Upper lobe of right lung (tissue), 1 donor: ENCODE data around the gene GRIA1. TPM values are rescaled to one million over a fixed set of nuclear protein-coding genes. Genes with fewer than 3 reads are reported as not detected.

Source experiments
- ATAC-seq: fragments of 200-7000 bp; cut with Tn5 transposase; one replicate; pipeline ENCODE4 v1.9.1; 2020; ENCODE audit warnings: mild to moderate bottlenecking, moderate library complexity
- DNase-seq: peaks from one replicate; pipeline ENCODE4 v3.0.0-alpha.2; 2020
- H3K27ac ChIP-seq: fragments of 200-600 bp; one replicate; pipeline ENCODE4 v1.8.0; 2022
- H3K27me3 ChIP-seq: fragments of 200-600 bp; one replicate; pipeline ENCODE4 v1.8.0; 2022; ENCODE audit warnings: mild to moderate bottlenecking
- H3K36me3 ChIP-seq: fragments of 200-600 bp; one replicate; pipeline ENCODE4 v1.8.0; 2022
- H3K4me1 ChIP-seq: fragments of 200-600 bp; one replicate; pipeline ENCODE4 v1.8.0; 2022
- H3K4me3 ChIP-seq: fragments of 200-600 bp; one replicate; pipeline ENCODE4 v1.8.0; 2022; ENCODE audit warnings: mild to moderate bottlenecking
- H3K9me3 ChIP-seq: fragments of 200-600 bp; one replicate; pipeline ENCODE4 v1.8.0; 2022
- CTCF ChIP-seq: fragments of 200-600 bp; IDR thresholded peaks from one replicate; pipeline ENCODE4 v1.8.0; 2022; ENCODE audit warnings: antibody characterized with exemption
- intact Hi-C: fragments of 100-400 bp; cut with DNase I; formaldehyde crosslinking; loops from one replicate; pipeline ENCODE4 v1.11.0; 2022
- total RNA-seq: library from RNA; stranded (reverse); fragmentation: NEBNext Ultra II Directional; extraction: Animal tissue kit (Norgen Biotek cat#: 25700); gene quantifications from one replicate; pipeline ENCODE4 v1.2.1, GENCODE V29; 2021
- donor health status: DM: no; HTN: yes; CAD: no; lungs with severe emphysema.

GRIA1 gene
- total RNA-seq, 1 donor from 2014 or later = 21.9 TPM

GRCh38 chr5:153619771-153620170 is 129.3 kb downstream of the GRIA1 start:
- intact Hi-C loops = no loop called here
- H3K9me3 ChIP-seq = no peaks in the 10 kb centered on the region
- no peak for TF ChIP-seq CTCF
- H3K27me3 ChIP-seq = no peaks in the 10 kb centered on the region
- no peaks in the 10 kb centered on the region for H3K4me1 ChIP-seq
- H3K4me3 ChIP-seq = no peak overlapping the region
- H3K36me3 ChIP-seq = no peaks in the 10 kb centered on the region
- ATAC-seq = peak; percentile 81
- no peak for DNase-seq
- no peak overlapping the region for H3K27ac ChIP-seq

- intact Hi-C loops = no loop called here
- ATAC-seq (no peak), DNase-seq (no peak)
- Histone ChIP-seq H3K27me3 (no peaks in the 10 kb centered on the region), H3K27ac (no peak overlapping the region), H3K4me3 (no peak overlapping the region), H3K9me3 (no peaks in the 10 kb centered on the region), H3K36me3 (no peaks in the 10 kb centered on the region), H3K4me1 (peaks cover under 1% of the 10 kb centered on the region)
- no peak for TF ChIP-seq CTCF
These were observed 132.7 kb downstream of the GRIA1 start for GRCh38 chr5:153623124-153623523.

GRCh38 chr5:153623751-153624450 is 133.4 kb downstream of the GRIA1 start:
- Histone ChIP-seq H3K4me3 (no peak overlapping the region), H3K9me3 (no peaks in the 10 kb centered on the region), H3K27ac (no peak overlapping the region), H3K36me3 (no peaks in the 10 kb centered on the region), H3K27me3 (no peaks in the 10 kb centered on the region), H3K4me1 (peaks cover 9% of the 10 kb centered on the region)
- ATAC-seq = no peak
- DNase-seq = no peak
- intact Hi-C loops = no loop called here
- TF ChIP-seq CTCF = no peak

- ATAC-seq (no peak), DNase-seq (no peak)
- H3K36me3 ChIP-seq = no peaks in the 10 kb centered on the region
- intact Hi-C loops = no loop called here
- H3K27me3 ChIP-seq = no peaks in the 10 kb centered on the region
- peaks cover 14% of the 10 kb centered on the region for H3K4me1 ChIP-seq
- H3K9me3 ChIP-seq = no peaks in the 10 kb centered on the region
- no peak overlapping the region for H3K4me3 ChIP-seq
- H3K27ac ChIP-seq = no peak overlapping the region
- TF ChIP-seq CTCF = no peak
These were observed 133.9 kb downstream of the GRIA1 start for GRCh38 chr5:153624451-153624765.

GRCh38 chr5:153625826-153626354 is 135.4 kb downstream of the GRIA1 start:
- Histone ChIP-seq H3K4me3 (no peak overlapping the region), H3K36me3 (no peaks in the 10 kb centered on the region), H3K4me1 (peaks cover 14% of the 10 kb centered on the region), H3K9me3 (no peaks in the 10 kb centered on the region), H3K27me3 (no peaks in the 10 kb centered on the region), H3K27ac (no peak overlapping the region)
- DNase-seq (no peak), ATAC-seq (no peak)
- intact Hi-C loops = no loop called here
- TF ChIP-seq CTCF = no peak
